Liver (tissue), 9 donors: ENCODE measurements around the gene SSBP2. TPM values are rescaled to one million over a fixed set of nuclear protein-coding genes. Genes with fewer than 3 reads are reported as not detected.

Source experiments
- DNase-seq: peaks from one replicate; pipeline ENCODE4 v3.0.0-alpha.2; 2017; ENCODE audit warnings: low spot score
- H3K27ac ChIP-seq, 2 donors: one replicate each; pipeline ENCODE4 v1.7.0; 2013; ENCODE audit warnings: inconsistent platforms in 2 of 2, low read length in 2 of 2, control low read depth in 1 of 2, low read depth in 1 of 2, mild to moderate bottlenecking in 1 of 2
- H3K27me3 ChIP-seq, 4 donors: one replicate each; pipeline versions ENCODE4 v1.6.1 to v1.7.0; 2013; ENCODE audit warnings: low read length in 3 of 4, inconsistent platforms in 1 of 4, mild to moderate bottlenecking in 1 of 4, moderate library complexity in 1 of 4; ENCODE audit not compliant: control insufficient read depth in 4 of 4, insufficient read depth in 4 of 4
- H3K36me3 ChIP-seq, 4 donors: one replicate each; pipeline versions ENCODE4 v1.6.1 to v1.7.0; 2013; ENCODE audit warnings: low read length in 3 of 4, mild to moderate bottlenecking in 3 of 4, low read depth in 1 of 4, moderate library complexity in 1 of 4; ENCODE audit not compliant: control insufficient read depth in 4 of 4, insufficient read depth in 3 of 4
- H3K4me1 ChIP-seq, 4 donors: one replicate each; pipeline versions ENCODE4 v1.6.1 to v1.7.0; 2013; ENCODE audit warnings: low read length in 3 of 4, mild to moderate bottlenecking in 3 of 4, moderate library complexity in 1 of 4; ENCODE audit not compliant: control insufficient read depth in 4 of 4, insufficient read depth in 4 of 4
- H3K4me3 ChIP-seq, 3 donors: one replicate each; pipeline versions ENCODE4 v1.6.1 to v1.7.0; 2013; ENCODE audit warnings: low read length in 3 of 3, control low read depth in 1 of 3, low read depth in 1 of 3, mild to moderate bottlenecking in 1 of 3
- H3K9ac ChIP-seq, 2 donors: one replicate each; pipeline ENCODE4 v1.7.0; 2013; ENCODE audit warnings: low read length in 2 of 2, mild to moderate bottlenecking in 2 of 2, moderate library complexity in 2 of 2, control low read depth in 1 of 2, low read depth in 1 of 2
- H3K9me3 ChIP-seq, 4 donors: one replicate each; pipeline versions ENCODE4 v1.6.1 to v1.7.0; 2013; ENCODE audit warnings: low read length in 3 of 4; ENCODE audit not compliant: control insufficient read depth in 4 of 4
- CTCF ChIP-seq: fragments of 150-350 bp; IDR thresholded peaks from 2 replicates; pipeline ENCODE4 v1.5.1; 2017; ENCODE audit warnings: improper control_type of control experiment, low read depth, low read length; ENCODE audit not compliant: missing input control
- EGR1 ChIP-seq, 2 donors: IDR thresholded peaks; 2 replicates each; pipeline ENCODE4 v1.6.1; 2016 to 2018; ENCODE audit warnings: antibody characterized with exemption in 2 of 2, low read depth in 2 of 2
- FOXA2 ChIP-seq: IDR thresholded peaks from 2 replicates; pipeline ENCODE4 v1.6.1; 2016; ENCODE audit warnings: antibody characterized with exemption
- GABPA ChIP-seq, 2 donors: IDR thresholded peaks in 1 of 2; conservative IDR thresholded peaks in 1 of 2; 2 replicates each; pipeline ENCODE4 v1.6.1; 2016; ENCODE audit warnings: antibody characterized with exemption in 2 of 2, mild to moderate bottlenecking in 1 of 2, moderate library complexity in 1 of 2
- HNF4A ChIP-seq, 2 donors: conservative IDR thresholded peaks; 2 replicates each; pipeline ENCODE4 v1.6.1; 2016; ENCODE audit warnings: antibody characterized with exemption in 2 of 2, mild to moderate bottlenecking in 2 of 2
- HNF4G ChIP-seq: IDR thresholded peaks from 2 replicates; pipeline ENCODE4 v1.6.1; 2016; ENCODE audit warnings: antibody characterized with exemption
- JUND ChIP-seq, 2 donors: IDR thresholded peaks; 2 replicates each; pipeline ENCODE4 v1.6.1; 2016; ENCODE audit warnings: antibody characterized with exemption in 2 of 2
- NR2F2 ChIP-seq: IDR thresholded peaks from 2 replicates; pipeline ENCODE4 v1.6.1; 2016; ENCODE audit warnings: antibody characterized with exemption
- RAD21 ChIP-seq, 2 donors: IDR thresholded peaks; 2 replicates each; pipeline ENCODE4 v1.6.1; 2016; ENCODE audit warnings: antibody characterized with exemption in 2 of 2, mild to moderate bottlenecking in 2 of 2
- REST ChIP-seq: IDR thresholded peaks from 2 replicates; pipeline ENCODE4 v1.6.1; 2016; ENCODE audit warnings: antibody characterized with exemption, mild to moderate bottlenecking
- RXRA ChIP-seq, 2 donors: IDR thresholded peaks; 2 replicates each; pipeline ENCODE4 v1.6.1; 2017 to 2018; ENCODE audit warnings: antibody characterized with exemption in 2 of 2, mild to moderate bottlenecking in 1 of 2
- SP1 ChIP-seq: IDR thresholded peaks from 2 replicates; pipeline ENCODE4 v1.6.1; 2018; ENCODE audit warnings: antibody characterized with exemption, mild to moderate bottlenecking
- TAF1 ChIP-seq: conservative IDR thresholded peaks from 2 replicates; pipeline ENCODE4 v1.6.1; 2016; ENCODE audit warnings: antibody characterized with exemption, mild to moderate bottlenecking
- YY1 ChIP-seq: IDR thresholded peaks from 2 replicates; pipeline ENCODE4 v1.6.1; 2016; ENCODE audit warnings: antibody characterized with exemption, mild to moderate bottlenecking
- ZBTB33 ChIP-seq: IDR thresholded peaks from 2 replicates; pipeline ENCODE4 v1.6.1; 2016; ENCODE audit warnings: antibody characterized with exemption
- WGBS: extraction: QIAGEN DNeasy Blood & Tissue Kit; methylation state at CpG from one replicate; pipeline ENCODE4 v1.1.7; 2013; 5-methylcytosine and 5-hydroxymethylcytosine counted together
- polyA plus RNA-seq, 2 donors: library from polyadenylated mRNA; stranded (reverse) in 1 of 2; unstranded in 1 of 2; fragments of 200-250 nt in 1 of 2; fragments of >200 nt in 1 of 2; fragmentation: Nextera tagmentation in 1 of 2; extraction: Ambion mirVana in 1 of 2; gene quantifications; one replicate each; pipeline versions ENCODE4 v1.2.1 to v1.2.3, GENCODE V29; 2013 to 2015
- total RNA-seq, 2 donors: library from RNA; depleted of rRNA; stranded (reverse); fragments of >200 nt; gene quantifications; one replicate each; pipeline ENCODE4 v1.2.3, GENCODE V29; 2014
- donor health status: healthy.
- donor health status: healthy.
- donor health status: healthy.
- donor health status: healthy.
- donor health status: healthy.

SSBP2 gene
- total and polyA plus RNA-seq, 4 donors, result 2.2 to 10.1 (median 4.1) TPM

- H3K27ac ChIP-seq, result no peak overlapping the region
- WGBS, result 94% methylated on average over 2 of the region's 2 CpGs
Observed at GRCh38 chr5:81606150-81606549, 144.7 kb downstream of the SSBP2 start.

GRCh38 chr5:81605299-81605698 lies 145.6 kb downstream of the SSBP2 start:
- Histone ChIP-seq H3K36me3 (peaks cover 0 to 3% (median 0%) of the 10 kb centered on the region in 4 donors), H3K27ac (no peak overlapping the region), H3K9me3 (peaks cover 2 to 7% (median 6%) of the 10 kb centered on the region in 4 donors), H3K9ac (no peak overlapping the region), H3K4me1 (no peaks in the 10 kb centered on the region), H3K4me3 (no peak overlapping the region), H3K27me3 (no peaks in the 10 kb centered on the region)
- DNase-seq, result no peak
- WGBS, result 98% methylated on average over 2 of the region's 2 CpGs
- no peak for TF ChIP-seq FOXA2
- no peak for TF ChIP-seq RXRA (IDR thresholded peaks at IDR 0.05)
- TF ChIP-seq RAD21 (IDR thresholded peaks at IDR 0.05), result no peak
- no peak for TF ChIP-seq REST
- no peak for TF ChIP-seq YY1
- no peak for TF ChIP-seq HNF4G
- no peak for TF ChIP-seq SP1
- no peak for TF ChIP-seq EGR1 (IDR thresholded peaks at IDR 0.05; ENCODE audit: low read depth in 2 of 2)
- no peak for TF ChIP-seq GABPA (IDR thresholded peaks at IDR 0.05 in 1 of 2, conservative IDR thresholded peaks at IDR 0.05 in 1 of 2)
- TF ChIP-seq JUND (IDR thresholded peaks at IDR 0.05), result no peak
- no peak for TF ChIP-seq CTCF

More at GRCh38 chr5:81606150-81606549, 144.7 kb downstream of the SSBP2 start:
- TF ChIP-seq HNF4A (conservative IDR thresholded peaks at IDR 0.05) (no peak), JUND (IDR thresholded peaks at IDR 0.05) (no peak), TAF1 (no peak), NR2F2 (no peak), ZBTB33 (no peak), EGR1 (IDR thresholded peaks at IDR 0.05; ENCODE audit: low read depth in 2 of 2) (no peak), CTCF (no peak), YY1 (no peak), RAD21 (IDR thresholded peaks at IDR 0.05) (no peak), GABPA (IDR thresholded peaks at IDR 0.05 in 1 of 2, conservative IDR thresholded peaks at IDR 0.05 in 1 of 2) (no peak), SP1 (no peak)
- no peak overlapping the region for H3K4me3 ChIP-seq
- peaks cover 0 to 3% (median 0%) of the 10 kb centered on the region in 4 donors for H3K36me3 ChIP-seq
- no peak overlapping the region for H3K9ac ChIP-seq
- H3K27me3 ChIP-seq, result no peaks in the 10 kb centered on the region
- no peaks in the 10 kb centered on the region for H3K4me1 ChIP-seq
- H3K9me3 ChIP-seq, result peaks cover 2 to 7% (median 6%) of the 10 kb centered on the region in 4 donors
- DNase-seq, result no peak
